Activated CD8-positive, alpha-beta memory T cell treated with anti-CD3 and anti-CD28 coated beads for 1 hour (primary cell): ENCODE data around the gene GSTCD.
"Not testable (repeated sequence)": the region's sequence is repeated elsewhere in the genome, so short reads cannot be mapped to it uniquely, and the experiment has no call there.

Source experiments
- DNase-seq, 2 donors: peaks; one replicate each; pipeline ENCODE4 v3.0.0-alpha.2; 2020; ENCODE audit warnings: low read depth in 1 of 2; ENCODE audit errors: extremely low read depth in 1 of 2

The GSTCD gene

GRCh38 chr4:105797225-105797624 is 88.6 kb downstream of the GSTCD start:
- no peak for DNase-seq

GRCh38 chr4:105805501-105806120 is 97.0 kb downstream of the GSTCD start:
- DNase-seq: no peak

GRCh38 chr4:105807496-105807895 is 98.9 kb downstream of the GSTCD start:
- DNase-seq: no peak

GRCh38 chr4:105808030-105808749 is 99.6 kb downstream of the GSTCD start:
- no peak for DNase-seq

GRCh38 chr4:105808750-105809041 is 100.1 kb downstream of the GSTCD start:
- no peak for DNase-seq

- DNase-seq: no peak
Measured at GRCh38 chr4:105815701-105816100, 107.1 kb downstream of the GSTCD start.

GRCh38 chr4:105822061-105822460 is 113.5 kb downstream of the GSTCD start:
- no peak for DNase-seq

GRCh38 chr4:105828074-105828473 is 119.5 kb downstream of the GSTCD start:
- DNase-seq: no peak

GRCh38 chr4:105831189-105831588 is 122.6 kb downstream of the GSTCD start:
- DNase-seq: no peak

- no peak for DNase-seq
Measured at GRCh38 chr4:105835177-105835576, 126.6 kb downstream of the GSTCD start.

- DNase-seq: no peak
Measured at GRCh38 chr4:105836537-105836936, 128.0 kb downstream of the GSTCD start.

GRCh38 chr4:105837037-105837436 is 128.5 kb downstream of the GSTCD start:
- no peak for DNase-seq

GRCh38 chr4:105838082-105838481 is 129.5 kb downstream of the GSTCD start:
- no peak for DNase-seq

GRCh38 chr4:105840426-105841174 is 132.0 kb downstream of the GSTCD start:
- DNase-seq: no peak

GRCh38 chr4:105843941-105844340 is 135.4 kb downstream of the GSTCD start:
- DNase-seq: no peak

- DNase-seq: no peak
Measured at GRCh38 chr4:105845559-105845958, 137.0 kb downstream of the GSTCD start.

GRCh38 chr4:105848359-105848758 is 139.8 kb downstream of the GSTCD start:
- not testable (repeated sequence) for DNase-seq

- no peak for DNase-seq
Measured at GRCh38 chr4:105851196-105851595, 142.6 kb downstream of the GSTCD start.

- DNase-seq: not testable (repeated sequence)
Measured at GRCh38 chr4:105852230-105852629, 143.6 kb downstream of the GSTCD start.

GRCh38 chr4:105858466-105859040 is 150.0 kb downstream of the GSTCD start:
- no peak for DNase-seq

- no peak for DNase-seq
Measured at GRCh38 chr4:105859233-105859632, 150.6 kb downstream of the GSTCD start.

GRCh38 chr4:105870963-105871362 is 162.4 kb downstream of the GSTCD start:
- no peak for DNase-seq
